Caco-2 (cell line): ENCODE data around the gene C10orf67. TPM values are rescaled to one million over a fixed set of nuclear protein-coding genes. Genes with fewer than 3 reads are reported as not detected.

ENCODE experiments used
- BruUV-seq: library from RNA; stranded (reverse); fragments of 400-500 nt; replicated peaks from 2 replicates; lab custom pipeline; 2021; lab: Mats Ljungman, UMichigan
- CTCF ChIA-PET: fragments of 300-600 bp; sonication (Branson Sonifier 250); formaldehyde crosslinking; loops from one replicate; lab custom pipeline; 2022; ENCODE audit warnings: antibody characterized with exemption; lab: Charles Lee
- POLR2A ChIA-PET: fragments of 300-600 bp; sonication (Branson Sonifier 250); formaldehyde crosslinking; loops from one replicate; lab custom pipeline; 2022; ENCODE audit warnings: antibody characterized with exemption; lab: Charles Lee
- DNase-seq, 2 experiments: peaks; one replicate each; pipeline versions ENCODE4 v3.0.0 to v3.0.0-alpha.2; 2020 to 2022
- H3K27me3 ChIP-seq: replicated peaks from 2 replicates; pipeline ENCODE4 v1.6.0; 2011; ENCODE audit warnings: low read length; ENCODE audit not compliant: control insufficient read depth, insufficient read depth
- H3K36me3 ChIP-seq: 2 replicates; pipeline ENCODE4 v1.5.1; 2011; ENCODE audit warnings: low read length; ENCODE audit not compliant: control insufficient read depth, insufficient read depth
- H3K4me1 ChIP-seq: fragments of 250-450 bp; sonication (Bioruptor Pico); 2 replicates; pipeline ENCODE4 v1.5.1; 2020; ENCODE audit warnings: mild to moderate bottlenecking
- H3K4me3 ChIP-seq: 2 replicates; pipeline ENCODE4 v1.5.1; 2011; ENCODE audit warnings: low read depth, mild to moderate bottlenecking, control low read depth, low read length
- H3K9me3 ChIP-seq: fragments of 250-450 bp; sonication (Bioruptor Pico); 2 replicates; pipeline ENCODE4 v1.5.1; 2020; ENCODE audit warnings: mild to moderate bottlenecking, moderate library complexity
- H3K27ac Mint-ChIP-seq: one replicate; pipeline ENCODE4 v1.8.0; 2022; ENCODE audit warnings: mixed read lengths; ENCODE audit not compliant: unreplicated experiment
- H3K27me3 Mint-ChIP-seq: one replicate; pipeline ENCODE4 v1.8.0; 2022; ENCODE audit warnings: mixed read lengths; ENCODE audit not compliant: insufficient read depth, unreplicated experiment
- H3K36me3 Mint-ChIP-seq: one replicate; pipeline ENCODE4 v1.8.0; 2022; ENCODE audit warnings: mild to moderate bottlenecking, mixed read lengths; ENCODE audit not compliant: insufficient read depth, unreplicated experiment
- H3K4me1 Mint-ChIP-seq: one replicate; pipeline ENCODE4 v1.8.0; 2022; ENCODE audit warnings: low read depth, mixed read lengths; ENCODE audit not compliant: unreplicated experiment
- H3K4me3 Mint-ChIP-seq: one replicate; pipeline ENCODE4 v1.8.0; 2022; ENCODE audit warnings: mild to moderate bottlenecking, moderate library complexity, mixed read lengths; ENCODE audit not compliant: unreplicated experiment
- H3K9me3 Mint-ChIP-seq: one replicate; pipeline ENCODE4 v1.8.0; 2022; ENCODE audit warnings: mixed read lengths; ENCODE audit not compliant: unreplicated experiment
- CTCF ChIP-seq, 2 experiments: fragments of 200-600 bp in 1 of 2; IDR thresholded peaks; 1 replicate in 1 of 2; 2 replicates in 1 of 2; pipeline versions ENCODE4 v1.5.1 to v1.8.0; 2011 to 2022; ENCODE audit warnings: antibody characterized with exemption in 1 of 2, control low read depth in 1 of 2, inconsistent platforms in 1 of 2, low read depth in 1 of 2, low read length in 1 of 2, mild to moderate bottlenecking in 1 of 2, moderate library complexity in 1 of 2; ENCODE audit not compliant: insufficient read depth in 1 of 2, severe bottlenecking in 1 of 2, unreplicated experiment in 1 of 2
- intact Hi-C: fragments of 100-400 bp; cut with micrococcal nuclease; formaldehyde crosslinking; loops from one replicate; pipeline ENCODE4 v1.10.0; 2022; ENCODE audit not compliant: unreplicated experiment
- total RNA-seq: library from RNA; stranded (reverse); gene quantifications from 2 replicates; pipeline ENCODE4 v1.2.3, GENCODE V29; 2022

C10orf67 gene
- total RNA-seq, 1 experiment from 2014 or later: not detected

- peaks cover 3% of the 10 kb centered on the region for H3K27me3 Mint-ChIP-seq
- TF ChIP-seq CTCF (IDR thresholded peaks at IDR 0.05; ENCODE audit: insufficient read depth in 1 of 2, low read depth in 1 of 2, low read length in 1 of 2, severe bottlenecking in 1 of 2, unreplicated experiment in 1 of 2): no peak
- CTCF ChIA-PET: interaction anchor here (1.0 kb wide), 1 partner anchor 28 kb away, joined by 9 read pairs; no protein-coding TSS in a partner anchor
- Histone ChIP-seq H3K4me3 (no peak overlapping the region), H3K36me3 (no peaks in the 10 kb centered on the region), H3K4me1 (peaks cover 12% of the 10 kb centered on the region), H3K27me3 (no peaks in the 10 kb centered on the region), H3K9me3 (no peaks in the 10 kb centered on the region)
- no TSS peak for BruUV-seq
- H3K9me3 Mint-ChIP-seq: no peaks in the 10 kb centered on the region
- H3K4me1 Mint-ChIP-seq: no peaks in the 10 kb centered on the region
- no peaks in the 10 kb centered on the region for H3K36me3 Mint-ChIP-seq
- DNase-seq: no peak
- intact Hi-C loops: no loop called here
- POLR2A ChIA-PET: no interaction called here
- no peak overlapping the region for H3K27ac Mint-ChIP-seq
- no peak overlapping the region for H3K4me3 Mint-ChIP-seq
Observed at GRCh38 chr10:23186697-23187096, 157.9 kb downstream of the C10orf67 start.

GRCh38 chr10:23186178-23186577 is 158.4 kb downstream of the C10orf67 start:
- ChIA-PET POLR2A (no interaction called here), CTCF (interaction anchor here (1.0 kb wide), 1 partner anchor 28 kb away, joined by 9 read pairs; no protein-coding TSS in a partner anchor)
- Mint-ChIP-seq H3K36me3 (no peaks in the 10 kb centered on the region), H3K9me3 (no peaks in the 10 kb centered on the region), H3K27ac (no peak overlapping the region), H3K4me3 (no peak overlapping the region), H3K4me1 (no peaks in the 10 kb centered on the region), H3K27me3 (peaks cover 3% of the 10 kb centered on the region)
- Histone ChIP-seq H3K4me1 (peaks cover 12% of the 10 kb centered on the region), H3K36me3 (no peaks in the 10 kb centered on the region), H3K4me3 (no peak overlapping the region), H3K27me3 (no peaks in the 10 kb centered on the region), H3K9me3 (no peaks in the 10 kb centered on the region)
- DNase-seq: no peak
- intact Hi-C loops: no loop called here
- no peak for TF ChIP-seq CTCF (IDR thresholded peaks at IDR 0.05; ENCODE audit: insufficient read depth in 1 of 2, low read depth in 1 of 2, low read length in 1 of 2, severe bottlenecking in 1 of 2, unreplicated experiment in 1 of 2)
- BruUV-seq: no TSS peak

- TF ChIP-seq CTCF (IDR thresholded peaks at IDR 0.05; ENCODE audit: insufficient read depth in 1 of 2, low read depth in 1 of 2, low read length in 1 of 2, severe bottlenecking in 1 of 2, unreplicated experiment in 1 of 2): no peak
- Histone ChIP-seq H3K9me3 (no peaks in the 10 kb centered on the region), H3K4me1 (no peaks in the 10 kb centered on the region), H3K4me3 (no peak overlapping the region), H3K36me3 (no peaks in the 10 kb centered on the region), H3K27me3 (no peaks in the 10 kb centered on the region)
- Mint-ChIP-seq H3K4me3 (no peak overlapping the region), H3K27me3 (peaks cover 16% of the 10 kb centered on the region), H3K9me3 (no peaks in the 10 kb centered on the region), H3K27ac (no peak overlapping the region), H3K36me3 (no peaks in the 10 kb centered on the region), H3K4me1 (no peaks in the 10 kb centered on the region)
- DNase-seq: no peak
- ChIA-PET CTCF (no interaction called here), POLR2A (no interaction called here)
- intact Hi-C loops: no loop called here
- no TSS peak for BruUV-seq
Observed at GRCh38 chr10:23174977-23175512, 169.6 kb downstream of the C10orf67 start.
